Measurements from ENCODE around the gene HUNK. TPM values are rescaled to one million over a fixed set of nuclear protein-coding genes. Genes with fewer than 3 reads are reported as not detected.

HUNK gene
- total RNA-seq, 1 experiment from 2014 or later = not detected

DNA sequence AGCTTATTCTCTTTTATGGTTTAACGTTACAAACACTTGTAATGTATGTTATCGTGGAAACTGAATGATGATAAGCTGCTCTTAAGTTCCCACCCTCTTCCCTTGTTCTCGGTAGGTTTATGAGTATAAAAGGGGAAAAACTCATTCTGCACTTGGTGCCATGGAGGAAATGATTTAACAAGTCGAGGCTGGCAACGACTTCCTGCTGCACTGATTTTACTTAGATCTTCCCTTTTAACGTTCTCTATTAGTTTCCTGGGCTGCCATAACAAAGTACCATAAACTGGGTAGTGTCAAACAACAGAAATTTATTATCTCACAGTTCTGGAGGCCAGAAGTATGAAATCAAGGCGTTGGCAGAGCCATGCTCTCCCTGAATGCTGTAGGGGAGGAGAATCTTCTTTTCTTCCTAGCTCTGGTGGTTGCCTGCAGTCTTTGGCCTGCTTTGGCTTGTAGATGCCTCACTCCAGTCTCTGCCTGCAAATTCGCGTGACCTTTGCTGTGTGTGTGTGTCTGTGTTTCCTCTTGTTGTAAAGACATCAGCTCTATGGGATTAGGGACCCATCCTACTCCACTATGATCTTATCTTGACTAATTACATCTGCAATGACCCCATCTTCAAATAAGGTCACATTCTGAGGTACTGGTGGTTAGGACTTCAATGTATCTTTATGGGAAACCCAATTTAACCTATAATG is 26.3 kb downstream of the HUNK start:
- ChIA-PET POLR2A (ENCODE audit: unreplicated experiment) (no interaction called here), CTCF (no interaction called here)
- intact Hi-C loops (cut with micrococcal nuclease; ENCODE audit: unreplicated experiment) = no loop called here
- H3F3A ChIP-seq (ENCODE audit: insufficient read depth, low read depth) = no peaks in the 10 kb centered on the region
- H3K79me2 ChIP-seq (ENCODE audit: low read depth) = no peaks in the 10 kb centered on the region
- H3K4me3 ChIP-seq = no peak overlapping the region
- BruUV-seq (replicated peaks) = no TSS peak
- DNase-seq = no peak
- H3K9me3 ChIP-seq (ENCODE audit: insufficient read depth, low read depth) = no peaks in the 10 kb centered on the region; the same call in 1 of the 2 replicates
- no peak overlapping the region for H2AFZ ChIP-seq
- TF ChIP-seq, protein P1, sequence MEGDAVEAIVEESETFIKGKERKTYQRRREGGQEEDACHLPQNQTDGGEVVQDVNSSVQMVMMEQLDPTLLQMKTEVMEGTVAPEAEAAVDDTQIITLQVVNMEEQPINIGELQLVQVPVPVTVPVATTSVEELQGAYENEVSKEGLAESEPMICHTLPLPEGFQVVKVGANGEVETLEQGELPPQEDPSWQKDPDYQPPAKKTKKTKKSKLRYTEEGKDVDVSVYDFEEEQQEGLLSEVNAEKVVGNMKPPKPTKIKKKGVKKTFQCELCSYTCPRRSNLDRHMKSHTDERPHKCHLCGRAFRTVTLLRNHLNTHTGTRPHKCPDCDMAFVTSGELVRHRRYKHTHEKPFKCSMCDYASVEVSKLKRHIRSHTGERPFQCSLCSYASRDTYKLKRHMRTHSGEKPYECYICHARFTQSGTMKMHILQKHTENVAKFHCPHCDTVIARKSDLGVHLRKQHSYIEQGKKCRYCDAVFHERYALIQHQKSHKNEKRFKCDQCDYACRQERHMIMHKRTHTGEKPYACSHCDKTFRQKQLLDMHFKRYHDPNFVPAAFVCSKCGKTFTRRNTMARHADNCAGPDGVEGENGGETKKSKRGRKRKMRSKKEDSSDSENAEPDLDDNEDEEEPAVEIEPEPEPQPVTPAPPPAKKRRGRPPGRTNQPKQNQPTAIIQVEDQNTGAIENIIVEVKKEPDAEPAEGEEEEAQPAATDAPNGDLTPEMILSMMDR (conservative IDR thresholded peaks at IDR 0.05) = no peak
- TF ChIP-seq EZH2 (IDR thresholded peaks at IDR 0.05; ENCODE audit: low read depth) = no peak
- no peak overlapping the region for H3K4me2 ChIP-seq
- H3K27ac ChIP-seq = no peak overlapping the region
- H3K4me1 ChIP-seq (replicated peaks; ENCODE audit: insufficient read depth) = no peaks in the 10 kb centered on the region
- peaks cover 67% of the 10 kb centered on the region; the same call in 1 of the 2 replicates for H3K27me3 ChIP-seq (ENCODE audit: insufficient read depth, low read depth)
- no peaks in the 10 kb centered on the region for H3K9me2 ChIP-seq (ENCODE audit: insufficient read depth)
- no peaks in the 10 kb centered on the region for H3K36me3 ChIP-seq (ENCODE audit: low read depth)
- no peaks in the 10 kb centered on the region for H4K20me1 ChIP-seq (ENCODE audit: insufficient read depth)

DNA sequence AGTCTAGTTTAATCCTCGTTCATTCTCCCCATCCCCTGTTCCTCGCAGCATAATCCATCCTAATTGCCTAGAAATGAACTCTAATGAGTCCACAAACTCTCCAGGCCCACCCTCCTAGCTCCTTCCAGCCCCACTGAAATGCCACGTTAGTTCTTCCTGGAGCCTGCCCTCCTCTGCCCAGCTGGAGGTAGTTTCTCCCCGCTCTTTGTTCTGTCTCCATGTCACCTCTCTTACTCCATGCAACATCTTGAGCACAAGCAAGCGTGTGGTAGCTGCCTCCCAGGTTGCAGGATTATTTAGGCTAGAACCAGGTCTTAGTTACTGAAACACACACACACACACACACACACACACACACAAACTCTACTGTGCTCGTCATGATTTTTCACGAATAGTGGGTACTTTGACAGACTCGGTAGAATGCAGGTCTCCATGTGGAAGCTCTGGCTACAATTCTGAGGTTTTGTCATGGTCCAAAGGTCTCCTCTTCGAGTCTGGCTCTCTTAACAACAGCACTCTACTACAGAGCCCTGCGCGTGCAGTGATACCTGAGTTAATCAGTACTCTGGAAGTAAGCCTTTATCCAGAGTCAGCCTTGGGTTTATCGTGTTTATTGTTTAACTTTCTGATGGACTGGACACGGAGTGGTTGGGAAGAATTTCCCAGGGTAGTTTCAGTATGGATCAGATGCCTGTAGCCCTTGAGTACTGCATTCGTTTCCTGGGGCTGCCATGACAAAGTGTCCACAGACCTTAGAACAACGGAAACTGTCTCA is 27.5 kb downstream of the HUNK start:
- CTCF ChIA-PET = no interaction called here

DNA sequence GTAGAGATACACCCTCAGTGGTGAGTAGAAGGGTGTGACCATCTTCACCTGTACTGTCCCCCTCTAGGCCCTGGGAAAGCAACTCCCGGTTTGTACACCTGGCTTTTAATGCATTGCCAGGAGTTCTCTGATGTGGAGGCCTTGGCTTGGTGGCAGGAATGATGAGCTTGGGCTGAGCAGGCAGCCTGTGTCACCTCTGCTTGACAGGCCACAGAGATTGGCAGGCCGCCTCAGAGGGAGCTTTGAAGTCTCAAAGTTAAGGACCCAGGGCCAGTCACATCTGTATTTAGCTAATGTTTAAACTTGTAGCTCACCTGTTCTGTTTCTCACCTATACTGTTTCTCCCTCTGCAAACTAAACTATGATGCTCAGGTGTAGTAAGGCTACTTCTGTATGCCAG is 28.5 kb downstream of the HUNK start:
- no peaks in the 10 kb centered on the region for H4K20me1 ChIP-seq (ENCODE audit: insufficient read depth)
- no peaks in the 10 kb centered on the region for H3F3A ChIP-seq (ENCODE audit: insufficient read depth, low read depth)
- H3K9me3 ChIP-seq (ENCODE audit: insufficient read depth, low read depth) = no peaks in the 10 kb centered on the region
- ChIA-PET POLR2A (ENCODE audit: unreplicated experiment) (no interaction called here), CTCF (no interaction called here)
- H3K79me2 ChIP-seq (ENCODE audit: low read depth) = no peaks in the 10 kb centered on the region
- DNase-seq = no peak
- peaks cover 77% of the 10 kb centered on the region for H3K27me3 ChIP-seq (ENCODE audit: insufficient read depth, low read depth)
- no peak overlapping the region for H3K4me3 ChIP-seq
- no peaks in the 10 kb centered on the region for H3K4me1 ChIP-seq (replicated peaks; ENCODE audit: insufficient read depth)
- H2AFZ ChIP-seq = no peak overlapping the region
- BruUV-seq (replicated peaks) = no TSS peak
- no peaks in the 10 kb centered on the region for H3K36me3 ChIP-seq (ENCODE audit: low read depth)
- H3K4me2 ChIP-seq = no peak overlapping the region
- intact Hi-C loops (cut with micrococcal nuclease; ENCODE audit: unreplicated experiment) = no loop called here
- H3K9me2 ChIP-seq (ENCODE audit: insufficient read depth) = no peaks in the 10 kb centered on the region
- TF ChIP-seq EZH2 (IDR thresholded peaks at IDR 0.05; ENCODE audit: low read depth) = no peak
- TF ChIP-seq, protein P1 (conservative IDR thresholded peaks at IDR 0.05) = no peak
- H3K27ac ChIP-seq = no peak overlapping the region

More for the DNA sequence above, 27.5 kb downstream of the HUNK start:
- no peaks in the 10 kb centered on the region for H3K4me1 ChIP-seq (replicated peaks; ENCODE audit: insufficient read depth)
- no TSS peak for BruUV-seq (replicated peaks)
- no peaks in the 10 kb centered on the region for H3K9me2 ChIP-seq (ENCODE audit: insufficient read depth)
- no peak overlapping the region for H3K4me3 ChIP-seq
- H3K79me2 ChIP-seq (ENCODE audit: low read depth) = no peaks in the 10 kb centered on the region
- peaks cover 75% of the 10 kb centered on the region for H3K27me3 ChIP-seq (ENCODE audit: insufficient read depth, low read depth)
- POLR2A ChIA-PET (ENCODE audit: unreplicated experiment) = no interaction called here
- no peaks in the 10 kb centered on the region for H3K36me3 ChIP-seq (ENCODE audit: low read depth)
- H3K27ac ChIP-seq = no peak overlapping the region
- H4K20me1 ChIP-seq (ENCODE audit: insufficient read depth) = no peaks in the 10 kb centered on the region
- no peak for DNase-seq
- TF ChIP-seq EZH2 (IDR thresholded peaks at IDR 0.05; ENCODE audit: low read depth) = no peak
- TF ChIP-seq, protein P1 (conservative IDR thresholded peaks at IDR 0.05) = no peak
- H3K9me3 ChIP-seq (ENCODE audit: insufficient read depth, low read depth) = no peaks in the 10 kb centered on the region
- H2AFZ ChIP-seq = no peak overlapping the region
- H3F3A ChIP-seq (ENCODE audit: insufficient read depth, low read depth) = no peaks in the 10 kb centered on the region
- intact Hi-C loops (cut with micrococcal nuclease; ENCODE audit: unreplicated experiment) = no loop called here
- no peak overlapping the region for H3K4me2 ChIP-seq

All from PC-9 (cell line).